ENCODE data around the gene STAT6.
"Not testable (repeated sequence)": the region's sequence is repeated elsewhere in the genome, so short reads cannot be mapped to it uniquely, and the experiment has no call there.

The STAT6 gene

GRCh38 chr12:57127101-57127725 lies 16.1 kb upstream of the STAT6 start:
- DNase-seq (ENCODE audit: extremely low read depth, low read depth): no peak
- TF ChIP-seq, protein P1, sequence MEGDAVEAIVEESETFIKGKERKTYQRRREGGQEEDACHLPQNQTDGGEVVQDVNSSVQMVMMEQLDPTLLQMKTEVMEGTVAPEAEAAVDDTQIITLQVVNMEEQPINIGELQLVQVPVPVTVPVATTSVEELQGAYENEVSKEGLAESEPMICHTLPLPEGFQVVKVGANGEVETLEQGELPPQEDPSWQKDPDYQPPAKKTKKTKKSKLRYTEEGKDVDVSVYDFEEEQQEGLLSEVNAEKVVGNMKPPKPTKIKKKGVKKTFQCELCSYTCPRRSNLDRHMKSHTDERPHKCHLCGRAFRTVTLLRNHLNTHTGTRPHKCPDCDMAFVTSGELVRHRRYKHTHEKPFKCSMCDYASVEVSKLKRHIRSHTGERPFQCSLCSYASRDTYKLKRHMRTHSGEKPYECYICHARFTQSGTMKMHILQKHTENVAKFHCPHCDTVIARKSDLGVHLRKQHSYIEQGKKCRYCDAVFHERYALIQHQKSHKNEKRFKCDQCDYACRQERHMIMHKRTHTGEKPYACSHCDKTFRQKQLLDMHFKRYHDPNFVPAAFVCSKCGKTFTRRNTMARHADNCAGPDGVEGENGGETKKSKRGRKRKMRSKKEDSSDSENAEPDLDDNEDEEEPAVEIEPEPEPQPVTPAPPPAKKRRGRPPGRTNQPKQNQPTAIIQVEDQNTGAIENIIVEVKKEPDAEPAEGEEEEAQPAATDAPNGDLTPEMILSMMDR (IDR thresholded peaks at IDR 0.05; ENCODE audit: low read depth, low read length, missing control alignments): peak; percentile 22
- peak overlapping the region; percentile 86 for H3K4me3 ChIP-seq (replicated peaks; ENCODE audit: low read depth, low read length)

DNA sequence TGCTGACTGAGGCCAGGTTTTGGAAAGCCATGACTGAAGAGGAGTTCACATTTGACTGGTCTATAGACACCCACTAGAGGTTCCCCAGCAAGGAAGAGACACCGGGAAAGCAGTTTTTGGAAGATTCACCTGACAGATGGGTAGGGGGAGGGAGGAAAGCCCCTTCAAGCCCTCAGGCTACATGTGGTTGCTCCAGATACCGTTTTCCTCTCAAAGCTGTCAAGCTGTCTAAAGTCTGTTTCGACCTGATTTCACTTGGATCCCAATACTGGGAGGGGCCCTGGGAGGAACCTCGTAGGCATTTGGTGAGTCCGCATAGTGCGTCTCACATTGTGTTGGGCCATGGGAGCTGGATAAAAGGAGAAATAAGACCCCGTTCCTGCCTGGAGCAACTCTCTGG lies 15.4 kb upstream of the STAT6 start:
- TF ChIP-seq, protein P1 (IDR thresholded peaks at IDR 0.05; ENCODE audit: low read depth, low read length, missing control alignments): no peak
- H3K4me3 ChIP-seq (replicated peaks; ENCODE audit: low read depth, low read length): peak overlapping the region; percentile 86
- no peak for DNase-seq (ENCODE audit: extremely low read depth, low read depth)

DNA sequence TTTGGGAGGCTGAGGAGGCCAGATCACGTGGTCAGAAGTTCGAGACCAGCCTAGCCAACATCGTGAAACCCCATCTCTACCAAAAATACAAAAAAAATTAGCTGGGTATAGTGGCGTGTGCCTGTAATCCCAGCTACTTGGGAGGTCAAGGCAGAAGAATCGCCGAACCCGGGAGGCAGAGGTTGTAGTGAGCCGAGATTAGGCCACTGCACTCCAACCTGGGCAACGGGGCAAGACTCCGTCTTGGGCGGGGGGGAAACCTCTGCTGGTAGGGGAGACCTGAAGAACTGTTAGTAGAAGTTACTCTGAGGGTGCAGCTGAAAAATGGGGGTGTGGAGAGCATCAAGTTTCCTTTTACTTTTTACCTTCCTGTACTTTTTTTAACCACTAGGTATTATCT lies 14.9 kb upstream of the STAT6 start:
- DNase-seq (ENCODE audit: extremely low read depth, low read depth): no peak
- no peak overlapping the region for H3K4me3 ChIP-seq (replicated peaks; ENCODE audit: low read depth, low read length)
- TF ChIP-seq, protein P1 (IDR thresholded peaks at IDR 0.05; ENCODE audit: low read depth, low read length, missing control alignments): no peak

- peak; percentile 78 for DNase-seq (ENCODE audit: extremely low read depth, low read depth)
- TF ChIP-seq, protein P1 (IDR thresholded peaks at IDR 0.05; ENCODE audit: low read depth, low read length, missing control alignments): peak; percentile 97
- H3K4me3 ChIP-seq (replicated peaks; ENCODE audit: low read depth, low read length): no peak overlapping the region
Observed at GRCh38 chr12:57124261-57124877, 13.2 kb upstream of the STAT6 start.

GRCh38 chr12:57123813-57124212 lies 12.7 kb upstream of the STAT6 start:
- no peak overlapping the region for H3K4me3 ChIP-seq (replicated peaks; ENCODE audit: low read depth, low read length)
- TF ChIP-seq, protein P1 (IDR thresholded peaks at IDR 0.05; ENCODE audit: low read depth, low read length, missing control alignments): no peak
- DNase-seq (ENCODE audit: extremely low read depth, low read depth): no peak

DNA sequence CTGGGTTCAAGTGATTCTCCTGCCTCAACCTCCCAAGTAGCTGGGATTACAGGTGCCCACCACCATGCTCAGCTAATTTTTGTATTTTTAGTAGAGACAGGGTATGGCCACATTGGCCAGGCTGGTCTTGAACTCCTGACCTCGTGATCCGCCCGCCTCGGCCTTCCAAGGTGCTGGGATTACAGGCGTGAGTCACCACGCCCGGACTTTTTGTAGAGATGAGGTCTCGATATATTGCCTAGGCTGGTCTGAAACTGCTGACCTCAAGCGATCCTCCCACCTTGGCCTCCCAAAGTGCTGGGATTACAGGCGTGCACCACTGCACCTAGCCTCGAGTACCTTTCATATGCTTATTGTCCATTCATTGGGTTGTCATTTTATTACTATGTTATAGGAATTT lies 9.6 kb upstream of the STAT6 start:
- not testable (repeated sequence) for H3K4me3 ChIP-seq (replicated peaks; ENCODE audit: low read depth, low read length); DNase-seq (ENCODE audit: extremely low read depth, low read depth)

DNA sequence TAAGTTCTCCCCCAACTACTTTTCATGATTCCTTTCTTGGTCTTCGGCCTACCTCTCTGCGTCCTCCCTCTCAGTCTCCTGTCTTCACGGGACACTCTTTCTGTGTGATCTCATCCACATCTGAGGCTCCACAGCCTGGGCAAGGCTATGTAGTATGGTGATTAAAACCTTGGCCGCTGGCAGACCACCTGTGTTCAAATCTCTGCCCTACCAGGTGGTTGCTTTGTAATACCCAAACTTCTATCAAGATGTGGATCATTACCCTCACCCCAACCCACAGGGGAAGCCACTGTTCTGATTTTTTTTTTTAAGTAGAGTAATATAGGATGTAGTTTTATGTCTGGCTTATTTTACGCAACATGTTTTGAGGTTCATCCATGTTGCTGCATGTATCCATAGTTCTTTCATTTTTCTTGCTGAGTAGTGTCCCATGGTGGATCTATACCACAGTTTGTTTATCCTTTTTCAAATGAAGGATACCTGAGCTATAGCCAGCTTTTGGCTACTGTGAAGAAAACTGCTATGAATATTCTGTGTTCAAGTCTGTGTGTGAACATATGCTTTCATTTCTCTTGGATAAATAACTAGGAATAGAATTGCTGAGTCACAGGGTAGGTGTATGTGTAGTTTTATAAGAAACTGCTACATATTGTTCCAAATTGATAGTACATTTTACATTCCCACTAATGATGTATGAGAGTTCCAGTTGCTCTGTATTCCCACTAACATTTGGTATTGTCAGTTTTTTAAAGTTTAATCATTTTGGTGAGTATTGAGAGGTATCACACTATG lies 8.3 kb upstream of the STAT6 start:
- DNase-seq (ENCODE audit: extremely low read depth, low read depth): no peak
- TF ChIP-seq, protein P1 (IDR thresholded peaks at IDR 0.05; ENCODE audit: low read depth, low read length, missing control alignments): no peak
- H3K4me3 ChIP-seq (replicated peaks; ENCODE audit: low read depth, low read length): no peak overlapping the region
